ENCODE data around the gene FMN1.

DNA sequence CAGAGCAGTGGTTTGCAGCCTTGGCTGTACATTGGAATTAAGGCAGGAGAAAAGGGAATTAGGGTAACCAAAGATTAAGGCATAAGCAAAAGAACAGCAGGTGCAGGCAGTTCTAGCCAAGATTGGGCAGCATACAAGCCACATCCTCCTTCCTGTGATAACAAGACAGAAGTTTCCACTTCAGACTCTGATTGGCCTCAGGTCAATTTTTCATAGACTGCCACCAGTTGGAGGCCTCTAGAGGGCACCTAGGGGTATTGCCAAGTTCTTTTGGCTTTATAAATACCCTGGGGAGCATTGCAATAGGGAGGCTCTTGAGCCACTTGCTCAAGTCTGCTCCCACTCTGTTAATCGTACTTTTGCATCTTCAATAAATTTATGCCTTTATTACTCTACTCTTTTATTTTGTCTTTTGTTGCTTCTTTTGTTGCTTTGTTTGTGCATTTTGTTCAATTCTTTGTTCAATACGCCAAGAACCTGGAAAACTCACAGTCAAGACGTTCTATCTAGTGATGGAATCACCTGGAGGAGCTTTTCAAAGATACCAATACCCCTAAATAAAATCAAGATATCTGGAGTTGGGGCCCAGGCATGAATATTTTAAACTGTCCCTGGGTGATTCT lies 32.2 kb upstream of the FMN1 start:
- no peak for TF ChIP-seq TAF1 (IDR thresholded peaks at IDR 0.05; ENCODE audit: low read depth)
- no peak for TF ChIP-seq NFIC (IDR thresholded peaks at IDR 0.05)
- TF ChIP-seq TCF12 (IDR thresholded peaks at IDR 0.05; ENCODE audit: low read depth): no peak
- no peak for TF ChIP-seq CEBPB (IDR thresholded peaks at IDR 0.05)
- TF ChIP-seq, protein P1, sequence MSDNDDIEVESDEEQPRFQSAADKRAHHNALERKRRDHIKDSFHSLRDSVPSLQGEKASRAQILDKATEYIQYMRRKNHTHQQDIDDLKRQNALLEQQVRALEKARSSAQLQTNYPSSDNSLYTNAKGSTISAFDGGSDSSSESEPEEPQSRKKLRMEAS (IDR thresholded peaks at IDR 0.05): no peak
- no peak for TF ChIP-seq EP300 (IDR thresholded peaks at IDR 0.05; ENCODE audit: borderline replicate concordance)
- TF ChIP-seq ZBTB7A (IDR thresholded peaks at IDR 0.05; ENCODE audit: low read depth): no peak
- no peak for TF ChIP-seq EGR1 (IDR thresholded peaks at IDR 0.05)
- peak; percentile 42 for TF ChIP-seq RAD21 (IDR thresholded peaks at IDR 0.05; ENCODE audit: low read depth)
- no peak for TF ChIP-seq YY1 (IDR thresholded peaks at IDR 0.05; ENCODE audit: low read depth)
- no peak for TF ChIP-seq FOXM1 (IDR thresholded peaks at IDR 0.05; ENCODE audit: borderline replicate concordance, low read depth)
- TF ChIP-seq, protein P2, sequence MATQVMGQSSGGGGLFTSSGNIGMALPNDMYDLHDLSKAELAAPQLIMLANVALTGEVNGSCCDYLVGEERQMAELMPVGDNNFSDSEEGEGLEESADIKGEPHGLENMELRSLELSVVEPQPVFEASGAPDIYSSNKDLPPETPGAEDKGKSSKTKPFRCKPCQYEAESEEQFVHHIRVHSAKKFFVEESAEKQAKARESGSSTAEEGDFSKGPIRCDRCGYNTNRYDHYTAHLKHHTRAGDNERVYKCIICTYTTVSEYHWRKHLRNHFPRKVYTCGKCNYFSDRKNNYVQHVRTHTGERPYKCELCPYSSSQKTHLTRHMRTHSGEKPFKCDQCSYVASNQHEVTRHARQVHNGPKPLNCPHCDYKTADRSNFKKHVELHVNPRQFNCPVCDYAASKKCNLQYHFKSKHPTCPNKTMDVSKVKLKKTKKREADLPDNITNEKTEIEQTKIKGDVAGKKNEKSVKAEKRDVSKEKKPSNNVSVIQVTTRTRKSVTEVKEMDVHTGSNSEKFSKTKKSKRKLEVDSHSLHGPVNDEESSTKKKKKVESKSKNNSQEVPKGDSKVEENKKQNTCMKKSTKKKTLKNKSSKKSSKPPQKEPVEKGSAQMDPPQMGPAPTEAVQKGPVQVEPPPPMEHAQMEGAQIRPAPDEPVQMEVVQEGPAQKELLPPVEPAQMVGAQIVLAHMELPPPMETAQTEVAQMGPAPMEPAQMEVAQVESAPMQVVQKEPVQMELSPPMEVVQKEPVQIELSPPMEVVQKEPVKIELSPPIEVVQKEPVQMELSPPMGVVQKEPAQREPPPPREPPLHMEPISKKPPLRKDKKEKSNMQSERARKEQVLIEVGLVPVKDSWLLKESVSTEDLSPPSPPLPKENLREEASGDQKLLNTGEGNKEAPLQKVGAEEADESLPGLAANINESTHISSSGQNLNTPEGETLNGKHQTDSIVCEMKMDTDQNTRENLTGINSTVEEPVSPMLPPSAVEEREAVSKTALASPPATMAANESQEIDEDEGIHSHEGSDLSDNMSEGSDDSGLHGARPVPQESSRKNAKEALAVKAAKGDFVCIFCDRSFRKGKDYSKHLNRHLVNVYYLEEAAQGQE (IDR thresholded peaks at IDR 0.05; ENCODE audit: low read depth): no peak

Measured in Ishikawa (cell line).